HK-2 (cell line): ENCODE data around the gene TMC7.

ENCODE experiments used
- DNase-seq: peaks from one replicate; pipeline ENCODE4 v3.0.0-alpha.2; 2018; ENCODE audit not compliant: unreplicated experiment

Gene TMC7

DNA sequence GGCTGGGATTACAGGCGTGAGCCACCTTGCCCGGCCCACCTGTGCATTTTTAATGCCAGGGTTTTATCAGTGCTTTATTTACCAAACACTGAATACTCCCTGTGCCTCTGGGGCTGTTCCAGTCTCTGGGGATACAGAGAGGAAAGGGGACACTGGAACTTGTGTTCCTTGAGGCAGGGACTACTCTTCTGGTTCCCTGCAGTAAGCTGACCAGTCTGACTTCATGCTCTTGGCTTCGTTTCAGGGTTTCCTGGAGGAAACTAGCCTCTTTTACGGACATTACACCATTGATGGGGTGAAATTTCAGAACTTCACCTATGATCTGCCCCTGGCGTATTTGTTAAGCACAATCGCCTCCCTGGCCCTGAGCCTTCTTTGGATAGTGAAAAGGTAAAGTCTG is 46.2 kb downstream of the TMC7 start:
- no peak for DNase-seq

DNA sequence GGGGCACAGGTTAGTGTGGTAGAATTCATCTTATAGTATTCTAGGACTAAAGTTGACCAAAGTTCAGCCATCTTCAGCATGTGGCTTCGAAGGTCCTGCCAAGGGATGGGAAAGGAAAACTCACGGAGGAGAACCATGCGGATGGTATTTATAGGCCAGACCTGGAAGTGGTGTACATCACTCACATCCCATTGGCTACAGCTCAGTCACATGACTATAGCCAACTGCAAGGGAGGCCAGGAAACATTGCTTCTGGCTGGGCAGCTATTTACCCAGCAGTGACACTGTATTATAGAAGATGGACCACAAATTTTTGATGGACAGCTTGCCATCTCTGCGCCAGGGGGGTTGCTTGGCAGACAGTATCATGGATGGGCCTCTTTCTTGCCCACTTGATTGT is 48.0 kb downstream of the TMC7 start:
- no peak for DNase-seq

DNA sequence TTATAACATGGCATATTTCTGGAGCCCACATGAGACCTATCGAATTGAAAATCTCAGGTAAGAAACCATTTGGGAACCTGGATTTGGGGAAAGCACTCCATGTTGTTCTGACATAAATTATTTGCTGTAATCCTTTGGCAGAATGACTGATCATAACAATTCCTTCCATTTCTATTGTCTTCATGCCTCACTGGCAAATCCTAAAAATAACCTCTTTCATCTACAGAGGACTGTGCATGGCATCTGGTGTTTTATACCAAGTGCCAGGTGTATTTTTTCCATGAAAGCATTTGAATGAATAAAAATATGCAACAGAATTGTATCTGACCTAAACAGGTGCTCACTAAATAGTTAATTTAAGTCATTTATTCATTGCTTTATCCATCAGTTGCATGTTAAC is 50.0 kb downstream of the TMC7 start:
- no peak for DNase-seq

DNA sequence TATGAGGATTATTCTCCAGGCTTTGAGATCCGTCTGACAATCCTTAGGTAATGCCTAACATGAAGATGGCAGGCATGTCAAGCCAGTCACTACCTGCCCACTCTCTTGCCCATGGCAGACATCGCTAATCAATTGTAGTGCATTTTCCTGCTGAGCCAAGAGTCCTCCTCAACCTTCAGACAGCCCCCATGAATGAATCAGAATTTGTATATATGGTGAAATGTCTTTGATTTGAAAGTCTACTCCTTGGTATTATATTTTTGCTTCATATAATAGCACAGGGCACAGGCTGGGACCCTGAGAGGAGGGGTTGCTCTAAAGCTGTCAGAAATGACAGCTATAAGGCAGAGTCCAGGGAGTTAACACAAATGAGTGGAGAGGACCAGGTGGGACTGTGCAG is 56.7 kb downstream of the TMC7 start:
- no peak for DNase-seq

DNA sequence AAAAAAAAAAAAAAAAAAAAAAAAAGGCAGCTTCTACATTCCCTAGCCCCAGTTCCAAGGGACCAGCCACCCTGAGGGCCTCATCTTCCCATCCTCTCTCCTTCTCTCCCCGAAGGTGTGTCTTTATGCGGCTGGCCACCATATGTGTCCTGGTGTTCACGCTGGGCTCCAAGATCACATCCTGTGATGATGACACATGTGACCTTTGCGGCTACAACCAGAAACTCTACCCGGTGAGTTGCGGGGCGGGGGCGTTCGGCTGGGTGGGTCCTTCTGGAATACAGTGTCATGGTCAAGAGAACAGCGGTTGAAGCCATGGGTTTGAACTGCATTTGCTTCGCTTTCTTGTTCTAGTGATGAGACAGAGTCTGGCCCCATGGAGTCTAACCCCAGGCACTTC is 61.0 kb downstream of the TMC7 start:
- DNase-seq, result no peak

DNA sequence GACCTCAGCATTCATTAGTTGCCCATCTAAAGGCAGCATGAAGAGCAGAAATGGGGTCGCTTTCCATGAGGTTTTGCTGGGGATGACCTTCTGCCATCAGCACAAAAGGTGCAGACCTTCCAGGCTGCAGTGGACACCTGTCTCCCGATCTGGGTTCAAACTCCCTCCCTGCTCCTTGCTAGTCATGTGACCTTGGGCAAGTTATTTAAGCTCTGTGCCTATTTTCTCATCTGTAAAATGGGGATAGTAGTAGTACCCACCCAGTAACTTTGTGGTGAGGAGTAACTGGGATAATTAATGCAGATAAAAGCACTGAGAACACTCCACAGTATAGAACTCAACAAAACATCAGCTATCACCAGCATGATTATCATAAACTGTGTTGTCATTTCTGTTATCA is 62.3 kb downstream of the TMC7 start:
- no peak for DNase-seq

DNA sequence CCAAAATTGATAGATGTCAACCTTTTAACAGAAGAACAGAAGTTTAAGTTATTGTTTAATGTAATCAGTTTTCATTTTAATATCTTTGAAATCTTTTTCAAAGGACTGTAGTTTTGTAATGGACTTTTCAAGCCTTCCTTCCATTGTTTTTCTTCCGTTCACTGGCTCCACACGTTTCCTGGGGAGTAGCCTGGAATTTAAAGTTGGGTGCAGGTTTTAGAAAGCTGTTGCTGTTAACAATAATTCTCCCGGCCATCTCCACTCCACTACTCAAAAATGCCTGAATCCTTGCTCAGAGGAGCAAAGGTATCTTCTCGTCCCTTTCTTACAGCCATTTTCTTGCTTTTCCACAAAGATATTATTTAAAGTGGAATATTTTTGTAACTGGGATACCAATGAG is 79.0 kb downstream of the TMC7 start:
- DNase-seq, result no peak

DNA sequence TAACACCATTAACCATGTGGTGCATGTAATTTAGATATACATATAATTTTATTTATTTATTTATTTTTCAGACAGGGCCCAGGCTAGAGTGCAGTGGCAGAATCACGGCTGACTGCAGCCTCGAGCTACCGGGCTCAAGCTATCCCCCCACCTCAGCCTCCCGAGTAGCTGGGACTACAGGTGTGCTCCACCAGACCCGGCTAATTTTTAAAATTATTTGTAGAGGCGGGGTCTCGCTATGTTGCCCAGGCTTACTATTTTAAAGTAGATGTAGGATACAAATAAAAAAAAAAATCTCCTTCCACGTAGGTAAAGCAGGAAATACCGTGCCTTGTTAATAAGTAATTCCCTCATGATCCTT is 83.2 kb downstream of the TMC7 start:
- no peak for DNase-seq

DNA sequence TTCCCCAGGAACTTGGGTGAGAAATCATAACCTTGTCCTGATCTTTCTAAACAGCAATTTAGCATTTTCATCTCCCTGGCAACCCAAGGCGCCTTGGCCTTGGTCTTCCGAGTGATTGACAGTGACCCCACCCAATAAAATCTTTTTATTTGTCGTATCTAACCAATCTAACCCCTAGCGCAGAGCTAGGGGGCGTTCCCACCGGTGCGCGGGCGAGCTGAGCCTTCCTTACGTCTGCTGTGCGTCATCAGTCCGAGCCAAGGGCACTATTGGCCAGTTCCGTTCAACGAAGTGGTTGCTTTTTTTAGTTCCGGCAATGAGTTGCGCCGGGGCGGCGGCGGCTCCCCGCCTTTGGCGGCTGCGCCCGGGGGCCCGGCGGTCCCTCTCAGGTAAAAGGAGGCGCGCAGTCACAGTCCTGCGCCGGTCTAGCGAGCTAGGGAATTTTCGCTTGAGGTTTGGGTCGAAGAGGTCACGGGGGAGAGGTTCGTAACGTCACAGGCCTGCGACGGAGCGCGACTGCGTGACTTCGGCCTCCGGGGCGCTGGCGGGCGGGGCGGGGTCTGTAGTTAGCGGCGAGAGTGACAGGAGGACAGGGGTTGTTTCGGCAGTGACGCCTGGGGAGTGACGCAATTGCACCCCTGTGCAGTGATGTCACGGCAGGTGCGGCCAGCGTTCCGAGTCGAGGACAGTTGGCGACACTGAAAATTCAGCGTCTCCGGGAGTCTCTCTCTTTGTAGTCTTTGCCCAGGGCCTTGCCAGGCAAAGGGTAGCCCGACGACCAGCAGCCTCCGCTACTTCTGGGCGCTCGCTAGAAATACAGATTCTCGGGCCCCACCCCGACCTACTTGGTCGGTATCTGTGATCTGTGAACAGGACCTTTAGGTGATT is 83.9 kb downstream of the TMC7 start, which contains the start of gene COQ7:
COQ7 (plus strand) TSS at position 266 of the 888 bp plus-strand sequence; CDS start at position 317, 51 bp downstream.
- DNase-seq, result peak; percentile 92

DNA sequence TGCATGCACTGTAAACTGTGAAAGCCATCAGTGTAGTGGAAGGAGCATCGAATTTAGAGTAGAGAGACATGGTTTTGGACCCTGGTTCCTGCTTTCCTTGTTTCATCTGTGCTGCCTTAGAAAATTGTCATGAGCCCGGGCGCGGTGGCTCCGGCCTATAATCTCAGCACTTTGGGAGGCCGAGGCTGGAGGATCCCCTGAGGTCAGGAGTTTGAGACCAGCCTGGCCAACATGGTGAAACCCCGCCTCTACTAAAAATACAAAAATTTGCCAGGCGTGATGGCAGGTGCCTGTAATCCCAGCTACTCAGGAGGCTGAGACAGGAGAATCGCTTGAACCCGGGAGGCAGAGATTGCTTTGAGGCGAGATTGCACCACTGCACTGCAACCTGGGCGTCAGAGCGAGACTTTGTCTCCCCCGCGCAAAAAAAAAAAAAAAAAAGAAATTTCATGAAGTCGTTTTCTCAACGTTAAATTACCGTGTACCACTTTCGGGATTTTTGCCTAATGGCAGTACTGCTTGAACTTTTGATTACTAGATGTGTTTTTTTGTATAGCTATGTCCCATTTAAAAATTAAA is 84.6 kb downstream of the TMC7 start:
- no peak for DNase-seq

DNA sequence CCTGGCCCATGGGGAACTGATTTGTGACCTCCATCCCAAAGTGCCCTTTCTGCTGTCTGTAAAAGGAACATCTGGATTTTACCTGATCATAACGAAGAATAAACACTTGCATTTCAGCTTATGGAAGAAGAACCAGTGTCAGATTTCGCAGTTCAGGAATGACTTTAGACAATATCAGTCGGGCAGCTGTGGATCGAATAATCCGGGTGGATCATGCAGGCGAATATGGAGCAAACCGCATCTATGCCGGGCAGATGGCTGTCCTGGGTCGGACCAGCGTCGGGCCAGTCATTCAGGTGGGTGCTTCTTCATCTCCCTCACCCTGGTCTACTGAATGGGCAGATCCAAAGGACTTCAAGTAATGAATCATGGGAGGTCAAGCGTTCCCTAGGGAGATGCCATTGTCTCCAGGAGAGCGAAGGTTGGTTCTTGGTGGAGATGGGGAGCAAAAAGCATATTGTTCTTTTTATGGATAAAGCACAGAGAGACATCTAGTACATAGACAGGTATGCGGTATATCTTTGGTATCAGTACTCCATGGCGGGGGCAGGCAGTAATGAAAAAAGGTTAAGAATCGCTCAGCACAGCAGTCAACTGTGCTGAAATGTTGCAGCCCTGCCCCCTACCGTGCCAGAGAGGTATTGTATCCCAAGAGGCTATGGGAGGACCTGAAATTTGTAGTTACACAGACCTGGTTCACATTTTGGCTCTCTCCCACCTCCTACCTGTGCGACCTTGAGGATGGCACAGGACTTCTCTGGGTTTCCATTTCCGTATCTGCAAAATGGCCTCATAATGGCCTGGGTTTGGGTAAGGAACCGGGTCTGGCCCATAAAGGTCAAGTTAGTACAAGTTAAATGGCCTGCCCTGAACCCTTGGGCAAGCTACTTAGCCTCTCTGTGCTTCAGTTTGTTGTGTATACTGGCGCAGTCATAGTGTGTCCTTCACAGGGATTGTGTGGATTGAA is 88.4 kb downstream of the TMC7 start:
- DNase-seq, result peak; percentile 28

DNA sequence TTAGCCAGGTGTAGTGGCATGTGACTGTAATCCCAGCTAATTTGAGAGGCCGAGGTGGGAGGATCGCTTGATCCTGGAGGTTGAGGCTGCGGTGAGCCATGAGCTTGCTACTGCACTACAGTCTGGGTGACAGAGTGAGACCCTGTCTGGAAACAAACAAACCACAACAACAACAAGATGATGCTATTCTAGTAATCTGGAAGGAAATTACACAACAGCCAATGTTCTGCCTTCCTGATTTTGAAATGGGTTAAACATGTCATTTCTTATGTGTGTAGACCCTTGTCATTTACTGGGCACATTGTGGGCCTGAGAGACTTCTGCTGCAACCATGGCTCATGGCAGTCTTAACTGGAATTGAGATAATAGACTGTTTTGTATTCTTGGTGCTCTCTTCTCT is 89.6 kb downstream of the TMC7 start:
- no peak for DNase-seq

DNA sequence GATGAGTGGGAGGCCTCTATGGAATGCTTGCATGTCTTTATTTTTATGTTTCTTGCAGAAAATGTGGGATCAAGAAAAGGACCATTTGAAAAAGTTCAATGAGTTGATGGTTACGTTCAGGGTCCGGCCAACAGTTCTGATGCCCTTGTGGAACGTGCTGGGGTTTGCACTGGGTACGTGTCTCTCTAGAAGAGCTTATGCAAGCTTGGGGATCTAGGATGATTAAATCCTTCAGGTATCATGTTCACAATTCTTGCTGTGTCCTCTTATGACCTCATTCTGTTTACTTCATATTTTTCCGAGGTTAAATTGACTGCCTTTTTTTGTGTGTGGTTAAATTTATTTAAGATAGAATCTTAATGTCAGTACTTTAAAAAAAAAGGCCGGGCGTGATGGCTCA is 90.1 kb downstream of the TMC7 start:
- no peak for DNase-seq

DNA sequence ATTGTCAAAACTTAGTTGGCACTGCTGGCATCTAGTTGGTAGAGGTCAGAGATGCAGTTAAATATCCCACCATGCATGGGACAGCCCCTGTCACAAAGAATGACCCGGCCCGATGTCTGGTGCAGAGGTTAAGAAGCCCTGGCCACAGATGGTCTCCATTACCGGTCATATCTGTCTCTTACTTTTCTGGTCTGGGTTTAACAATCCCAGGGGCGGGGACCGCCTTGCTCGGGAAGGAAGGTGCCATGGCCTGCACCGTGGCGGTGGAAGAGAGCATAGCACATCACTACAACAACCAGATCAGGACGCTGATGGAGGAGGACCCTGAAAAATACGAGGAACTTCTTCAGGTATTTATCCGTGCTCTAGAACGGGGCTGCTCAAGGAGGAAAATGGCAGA is 91.8 kb downstream of the TMC7 start:
- no peak for DNase-seq

DNA sequence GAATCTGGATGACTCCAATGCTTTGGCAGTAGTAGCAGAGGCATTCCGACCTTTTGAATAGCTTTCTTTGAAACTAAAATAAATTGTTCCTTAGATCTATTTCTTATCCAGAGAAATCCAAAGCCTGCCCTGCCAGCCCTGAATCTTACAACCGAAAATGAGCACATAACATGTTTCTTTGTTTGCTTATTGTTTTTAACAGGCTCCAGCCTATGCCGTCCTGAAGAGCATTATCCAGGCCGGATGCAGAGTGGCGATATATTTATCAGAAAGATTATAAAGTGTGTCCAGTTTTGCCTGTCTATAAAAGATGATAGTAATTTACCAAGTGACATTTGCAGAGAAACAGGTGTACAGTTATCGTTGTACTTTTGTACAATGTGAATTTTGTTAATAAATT is 94.1 kb downstream of the TMC7 start:
- no peak for DNase-seq

DNA sequence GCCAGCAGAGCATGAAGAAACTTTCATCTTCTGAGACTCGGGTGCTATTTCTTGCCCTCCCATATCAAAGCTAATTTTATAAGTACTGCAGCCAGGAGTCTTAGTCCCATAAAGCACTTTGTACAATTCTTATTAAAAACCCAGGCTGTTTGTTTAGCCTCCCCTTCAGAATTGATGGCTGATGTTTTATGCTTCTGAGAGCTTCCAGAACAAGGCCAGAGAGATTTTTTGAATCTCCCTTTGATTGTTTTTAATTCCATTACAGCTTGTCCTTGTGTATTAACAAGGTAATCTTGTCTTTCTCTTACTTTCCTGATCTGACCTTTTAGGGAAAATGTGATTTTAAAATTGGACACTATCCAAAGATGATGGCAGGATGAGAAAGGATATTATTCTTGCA is 99.9 kb downstream of the TMC7 start:
- no peak for DNase-seq

DNA sequence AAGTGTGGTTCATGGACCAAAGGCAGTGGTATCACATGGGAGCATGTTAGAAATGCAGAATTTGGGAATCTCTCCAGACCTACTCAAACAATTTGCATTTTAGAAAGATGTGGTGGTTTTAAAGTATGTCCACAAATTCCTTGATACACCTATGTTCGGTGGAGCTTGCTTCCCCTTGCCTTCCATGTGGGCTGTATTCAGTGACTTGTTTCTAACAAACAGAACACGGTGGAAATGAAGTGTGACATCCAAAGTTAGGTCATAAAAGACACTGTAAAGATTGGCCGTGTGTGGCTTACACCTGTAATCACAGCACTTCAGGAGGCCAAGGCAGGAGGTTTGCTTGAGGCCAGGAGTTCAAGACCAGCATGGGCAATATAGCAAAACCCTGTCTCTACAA is 100.4 kb downstream of the TMC7 start:
- DNase-seq, result no peak

DNA sequence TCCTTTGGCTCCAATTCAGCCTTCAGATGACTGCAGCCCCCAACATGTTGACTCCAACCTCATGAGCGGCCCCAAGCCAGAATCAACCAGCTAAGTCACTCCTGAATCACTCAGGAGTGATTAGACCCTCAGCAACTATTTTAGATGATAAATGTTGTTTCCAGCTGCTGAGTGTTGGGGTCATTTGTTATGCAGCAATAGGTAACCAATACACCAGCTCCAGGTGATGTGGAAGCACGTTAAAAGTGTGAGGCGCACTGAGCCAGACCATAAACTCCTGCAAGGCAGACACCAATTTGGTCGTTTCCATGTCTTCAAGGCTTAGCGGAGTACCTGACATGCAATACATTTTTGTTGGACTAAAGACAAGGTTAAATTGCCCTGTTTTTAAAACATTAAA is 101.1 kb downstream of the TMC7 start:
- DNase-seq, result no peak

DNA sequence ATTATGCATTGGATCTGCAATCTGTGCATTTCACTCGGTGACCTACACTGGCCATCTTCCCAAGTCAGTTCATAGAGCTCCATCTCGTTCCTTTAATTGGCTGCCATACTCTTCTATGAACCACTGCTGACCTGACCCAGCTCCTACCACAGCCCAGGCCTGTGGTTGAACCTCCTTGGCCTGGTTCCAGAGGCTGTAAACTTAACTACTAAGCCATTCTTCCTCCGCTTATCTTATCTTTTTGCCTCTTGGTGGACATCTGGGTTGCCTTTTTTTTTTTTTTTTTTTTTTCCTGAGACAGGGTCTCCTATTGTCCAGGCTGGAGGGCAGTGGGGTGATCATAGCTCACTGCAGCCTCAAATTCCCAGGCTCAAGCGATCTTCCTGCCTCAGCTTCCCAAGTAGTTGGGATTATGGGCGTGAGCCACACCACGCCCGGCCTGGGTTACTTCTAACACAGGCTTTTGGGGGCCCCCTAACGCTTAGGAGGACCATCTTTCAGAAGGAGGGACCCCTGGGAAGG is 102.0 kb downstream of the TMC7 start:
- no peak for DNase-seq

DNA sequence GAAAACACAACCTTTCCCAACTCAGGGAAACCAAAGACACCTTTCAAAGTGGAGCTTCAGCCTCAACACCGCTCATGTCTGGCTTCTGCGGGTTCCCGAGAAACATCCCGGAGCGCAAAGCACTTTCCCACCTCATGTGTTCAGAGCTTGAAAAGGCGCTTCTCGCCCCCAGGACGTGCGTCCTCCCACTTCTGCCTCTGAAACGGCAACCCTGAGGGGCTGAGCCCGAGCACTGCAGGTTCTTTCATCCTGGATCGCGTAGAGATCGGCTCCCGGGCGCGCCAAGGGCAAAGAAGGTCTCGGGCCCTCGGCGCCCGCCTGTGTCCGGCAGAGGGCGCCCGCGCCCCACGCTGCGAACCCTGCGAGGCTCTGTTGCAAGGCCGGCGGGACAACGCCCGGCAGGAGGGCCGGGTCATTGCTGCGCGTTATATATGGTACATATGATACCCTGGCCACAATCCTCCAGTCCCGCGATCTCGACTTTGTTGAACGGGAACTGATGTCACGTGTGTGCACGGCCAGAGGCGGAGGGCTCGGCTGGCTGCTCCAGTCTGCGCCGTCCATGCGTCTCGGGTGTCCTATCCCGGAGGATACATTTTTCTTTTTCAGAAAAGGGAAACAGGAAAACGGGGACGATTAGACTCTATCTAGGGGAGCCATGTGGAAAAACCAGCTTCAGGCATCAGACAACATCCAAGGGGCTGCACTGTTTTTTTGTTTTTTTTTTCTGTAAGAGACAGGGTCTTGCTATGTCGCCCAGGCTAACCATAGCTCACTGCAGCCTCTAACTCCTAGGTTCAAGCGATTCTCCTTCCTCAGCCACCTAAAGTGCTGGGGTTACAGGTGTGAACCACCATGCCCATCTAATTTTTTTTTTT is 102.8 kb downstream of the TMC7 start:
- peak; percentile 75 for DNase-seq

DNA sequence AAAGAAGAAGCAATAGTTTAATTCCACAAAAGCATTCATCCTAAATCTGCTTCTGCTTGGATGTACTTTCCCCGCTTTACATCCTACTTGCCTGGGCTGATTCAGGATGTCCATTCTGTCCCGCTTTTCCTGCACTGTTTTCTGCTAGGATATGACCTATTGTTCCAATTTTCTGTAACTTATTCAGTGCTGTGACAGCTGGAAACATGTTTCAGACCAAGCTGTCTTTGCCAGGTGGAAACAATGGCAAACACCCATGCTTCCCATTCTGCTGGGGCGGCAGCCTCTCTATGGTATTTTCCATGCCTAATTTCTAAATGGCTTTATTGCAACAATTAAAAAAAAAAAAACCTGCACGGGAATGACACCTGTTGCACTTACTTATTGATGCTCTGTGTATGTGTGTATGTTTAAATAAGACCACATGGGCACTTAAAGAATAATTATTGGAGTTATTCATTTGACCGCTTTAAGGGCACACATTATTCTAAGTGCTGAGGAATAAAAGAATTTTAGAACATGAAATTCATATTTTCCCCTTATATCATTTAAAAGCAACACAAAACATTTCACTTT is 104.7 kb downstream of the TMC7 start:
- no peak for DNase-seq
